WTC11 (cell line): Measurements from ENCODE around the gene UBQLN1. TPM values are rescaled to one million over a fixed set of nuclear protein-coding genes. Genes with fewer than 3 reads are reported as not detected.

Source experiments
- ATAC-seq: fragments of 200-7000 bp; cut with Tn5 transposase; 2 replicates; pipeline ENCODE4 v1.10.0; 2021; ENCODE audit warnings: mild to moderate bottlenecking, moderate library complexity
- CTCF ChIA-PET: fragments of 300-600 bp; sonication (Branson Sonifier 250); formaldehyde crosslinking; loops from one replicate; lab custom pipeline; 2021; ENCODE audit warnings: antibody characterized with exemption; lab: Charles Lee
- POLR2A ChIA-PET: fragments of 350-600 bp; sonication (Branson Sonifier 250); formaldehyde crosslinking; loops from one replicate; lab custom pipeline; 2021; ENCODE audit warnings: antibody characterized with exemption; lab: Charles Lee
- DNase-seq: peaks from one replicate; pipeline ENCODE4 v3.0.0; 2021; ENCODE audit warnings: low spot score
- H3K27ac Mint-ChIP-seq: 2 replicates; pipeline ENCODE4 v1.8.0; 2021; ENCODE audit warnings: mixed read lengths
- H3K27me3 Mint-ChIP-seq: 2 replicates; pipeline ENCODE4 v1.8.0; 2021; ENCODE audit warnings: low read depth, mild to moderate bottlenecking, moderate library complexity, mixed read lengths
- H3K36me3 Mint-ChIP-seq: 2 replicates; pipeline ENCODE4 v1.8.0; 2021; ENCODE audit warnings: mixed read lengths
- H3K4me1 Mint-ChIP-seq: 2 replicates; pipeline ENCODE4 v1.8.0; 2022; ENCODE audit warnings: mixed read lengths
- H3K4me3 Mint-ChIP-seq: 2 replicates; pipeline ENCODE4 v1.8.0; 2021; ENCODE audit warnings: mild to moderate bottlenecking, moderate library complexity, mixed read lengths
- H3K9me3 Mint-ChIP-seq: 2 replicates; pipeline ENCODE4 v1.8.0; 2021; ENCODE audit warnings: mixed read lengths
- CREB1 ChIP-seq: sonication (generic); formaldehyde crosslinking; IDR thresholded peaks from 2 replicates; pipeline ENCODE4 v1.8.0; 2023; ENCODE audit warnings: mild to moderate bottlenecking, missing genetic modification reagents
- ELF4 ChIP-seq: sonication (generic); formaldehyde crosslinking; IDR thresholded peaks from 2 replicates; pipeline ENCODE4 v1.8.1; 2022; ENCODE audit warnings: low read depth, mild to moderate bottlenecking, moderate library complexity, missing genetic modification reagents
- GABPB1 ChIP-seq: sonication (generic); formaldehyde crosslinking; IDR thresholded peaks from 2 replicates; pipeline ENCODE4 v1.8.1; 2023; ENCODE audit warnings: mild to moderate bottlenecking, missing genetic modification reagents
- NFE2L1 ChIP-seq: sonication (generic); formaldehyde crosslinking; IDR thresholded peaks from 2 replicates; pipeline ENCODE4 v1.8.1; 2023; ENCODE audit warnings: missing genetic modification reagents
- NFYB ChIP-seq: sonication (generic); formaldehyde crosslinking; conservative IDR thresholded peaks from 2 replicates; pipeline ENCODE4 v1.8.0; 2022; ENCODE audit warnings: low read depth, missing genetic modification reagents
- OVOL2 ChIP-seq: fragments of 250-450 bp; sonication (Bioruptor Pico); IDR thresholded peaks from 2 replicates; pipeline ENCODE4 v1.9.0; 2021; ENCODE audit warnings: mild to moderate bottlenecking, borderline replicate concordance
- ZNF121 ChIP-seq: sonication (generic); formaldehyde crosslinking; IDR thresholded peaks from 2 replicates; pipeline ENCODE4 v1.8.0; 2023; ENCODE audit warnings: missing genetic modification reagents
- ZNF396 ChIP-seq: fragments of 250-450 bp; sonication (Bioruptor Pico); IDR thresholded peaks from 2 replicates; pipeline ENCODE4 v1.8.0; 2021; ENCODE audit warnings: mild to moderate bottlenecking, moderate library complexity, borderline replicate concordance
- ZNF671 ChIP-seq: fragments of 250-450 bp; sonication (Bioruptor Pico); IDR thresholded peaks from 2 replicates; pipeline ENCODE4 v1.8.0; 2021; ENCODE audit warnings: mild to moderate bottlenecking
- total RNA-seq: library from RNA; stranded (reverse); gene quantifications from 3 replicates; pipeline ENCODE4 v1.2.3, GENCODE V29; 2021
- TF ChIP-seq, protein P1 (sequence below): fragments of 250-450 bp; sonication (Bioruptor Pico); IDR thresholded peaks from 2 replicates; pipeline ENCODE4 v1.9.0; 2021; ENCODE audit warnings: mild to moderate bottlenecking, borderline replicate concordance
- TF ChIP-seq, protein P2 (sequence below): sonication (generic); formaldehyde crosslinking; IDR thresholded peaks from 2 replicates; pipeline ENCODE4 v1.8.1; 2022; ENCODE audit warnings: mild to moderate bottlenecking, moderate library complexity, missing genetic modification reagents
- TF ChIP-seq, protein P3 (sequence below): sonication (generic); formaldehyde crosslinking; IDR thresholded peaks from 2 replicates; pipeline ENCODE4 v1.8.0; 2022; ENCODE audit warnings: mild to moderate bottlenecking, missing genetic modification reagents
- TF ChIP-seq, protein P4 (sequence below): sonication (generic); formaldehyde crosslinking; IDR thresholded peaks from 2 replicates; pipeline ENCODE4 v1.8.0; 2023; ENCODE audit warnings: missing genetic modification reagents, mild to moderate bottlenecking, borderline replicate concordance
- TF ChIP-seq, protein P5 (sequence below): fragments of 250-450 bp; sonication (Bioruptor Pico); IDR thresholded peaks from 2 replicates; pipeline ENCODE4 v1.8.0; 2021; ENCODE audit warnings: mild to moderate bottlenecking
- TF ChIP-seq, protein P6 (sequence below): sonication (generic); formaldehyde crosslinking; IDR thresholded peaks from 2 replicates; pipeline ENCODE4 v1.8.1; 2023; ENCODE audit warnings: mild to moderate bottlenecking, missing genetic modification reagents, moderate library complexity
- TF ChIP-seq, protein P7 (sequence below): fragments of 250-450 bp; sonication (Bioruptor Pico); IDR thresholded peaks from 2 replicates; pipeline ENCODE4 v1.9.0; 2021; ENCODE audit warnings: mild to moderate bottlenecking
- TF ChIP-seq, protein P8 (sequence below): sonication (generic); formaldehyde crosslinking; IDR thresholded peaks from 2 replicates; pipeline ENCODE4 v1.8.0; 2023; ENCODE audit warnings: missing genetic modification reagents

UBQLN1 gene
- total RNA-seq, 1 experiment from 2014 or later: 110 TPM

DNA sequence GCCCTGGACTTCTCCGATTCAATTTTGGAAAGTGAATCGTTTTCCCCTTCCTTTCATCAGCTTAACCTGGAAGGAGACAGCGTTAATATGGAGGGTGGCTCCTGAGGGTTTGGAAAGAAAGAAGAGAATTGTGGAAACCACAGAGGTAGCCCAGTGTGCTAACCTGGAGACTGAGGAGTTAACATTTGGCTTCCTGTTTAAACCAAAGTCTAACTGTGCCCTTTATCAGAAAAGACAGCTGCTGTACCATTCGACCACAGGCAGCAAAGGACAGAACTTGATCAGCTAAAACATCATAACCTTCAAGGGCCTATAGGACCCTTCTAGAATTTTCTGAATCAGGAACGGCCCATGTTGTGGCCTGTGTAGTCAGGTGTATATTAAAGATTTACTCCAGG, 84.1 kb downstream of the UBQLN1 start:
- DNase-seq (no peak), ATAC-seq (no peak; the same call in 1 of the 2 replicates)
- H3K4me3 Mint-ChIP-seq: peak overlapping the region; percentile 80
- CTCF ChIA-PET: interaction anchor here (1.2 to 2.1 kb wide), 2 partner anchors 26 to 289 kb away, joined by 5 to 15 read pairs; no protein-coding TSS in a partner anchor
- peaks cover 18% of the 10 kb centered on the region for H3K4me1 Mint-ChIP-seq
- H3K9me3 Mint-ChIP-seq: no peaks in the 10 kb centered on the region
- TF ChIP-seq, protein P1, sequence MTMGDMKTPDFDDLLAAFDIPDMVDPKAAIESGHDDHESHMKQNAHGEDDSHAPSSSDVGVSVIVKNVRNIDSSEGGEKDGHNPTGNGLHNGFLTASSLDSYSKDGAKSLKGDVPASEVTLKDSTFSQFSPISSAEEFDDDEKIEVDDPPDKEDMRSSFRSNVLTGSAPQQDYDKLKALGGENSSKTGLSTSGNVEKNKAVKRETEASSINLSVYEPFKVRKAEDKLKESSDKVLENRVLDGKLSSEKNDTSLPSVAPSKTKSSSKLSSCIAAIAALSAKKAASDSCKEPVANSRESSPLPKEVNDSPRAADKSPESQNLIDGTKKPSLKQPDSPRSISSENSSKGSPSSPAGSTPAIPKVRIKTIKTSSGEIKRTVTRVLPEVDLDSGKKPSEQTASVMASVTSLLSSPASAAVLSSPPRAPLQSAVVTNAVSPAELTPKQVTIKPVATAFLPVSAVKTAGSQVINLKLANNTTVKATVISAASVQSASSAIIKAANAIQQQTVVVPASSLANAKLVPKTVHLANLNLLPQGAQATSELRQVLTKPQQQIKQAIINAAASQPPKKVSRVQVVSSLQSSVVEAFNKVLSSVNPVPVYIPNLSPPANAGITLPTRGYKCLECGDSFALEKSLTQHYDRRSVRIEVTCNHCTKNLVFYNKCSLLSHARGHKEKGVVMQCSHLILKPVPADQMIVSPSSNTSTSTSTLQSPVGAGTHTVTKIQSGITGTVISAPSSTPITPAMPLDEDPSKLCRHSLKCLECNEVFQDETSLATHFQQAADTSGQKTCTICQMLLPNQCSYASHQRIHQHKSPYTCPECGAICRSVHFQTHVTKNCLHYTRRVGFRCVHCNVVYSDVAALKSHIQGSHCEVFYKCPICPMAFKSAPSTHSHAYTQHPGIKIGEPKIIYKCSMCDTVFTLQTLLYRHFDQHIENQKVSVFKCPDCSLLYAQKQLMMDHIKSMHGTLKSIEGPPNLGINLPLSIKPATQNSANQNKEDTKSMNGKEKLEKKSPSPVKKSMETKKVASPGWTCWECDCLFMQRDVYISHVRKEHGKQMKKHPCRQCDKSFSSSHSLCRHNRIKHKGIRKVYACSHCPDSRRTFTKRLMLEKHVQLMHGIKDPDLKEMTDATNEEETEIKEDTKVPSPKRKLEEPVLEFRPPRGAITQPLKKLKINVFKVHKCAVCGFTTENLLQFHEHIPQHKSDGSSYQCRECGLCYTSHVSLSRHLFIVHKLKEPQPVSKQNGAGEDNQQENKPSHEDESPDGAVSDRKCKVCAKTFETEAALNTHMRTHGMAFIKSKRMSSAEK (CRISPR knock-in tag): no peak
- TF ChIP-seq, all 79 proteins: peak for 0
- H3K36me3 Mint-ChIP-seq: no peaks in the 10 kb centered on the region
- peaks cover 8% of the 10 kb centered on the region for H3K27me3 Mint-ChIP-seq
- POLR2A ChIA-PET: interaction anchor here (1.5 kb wide), 1 partner anchor 297 kb away, joined by 3 read pairs; the partner anchor contains the start of gene KIF27
- H3K27ac Mint-ChIP-seq: no peak overlapping the region

DNA sequence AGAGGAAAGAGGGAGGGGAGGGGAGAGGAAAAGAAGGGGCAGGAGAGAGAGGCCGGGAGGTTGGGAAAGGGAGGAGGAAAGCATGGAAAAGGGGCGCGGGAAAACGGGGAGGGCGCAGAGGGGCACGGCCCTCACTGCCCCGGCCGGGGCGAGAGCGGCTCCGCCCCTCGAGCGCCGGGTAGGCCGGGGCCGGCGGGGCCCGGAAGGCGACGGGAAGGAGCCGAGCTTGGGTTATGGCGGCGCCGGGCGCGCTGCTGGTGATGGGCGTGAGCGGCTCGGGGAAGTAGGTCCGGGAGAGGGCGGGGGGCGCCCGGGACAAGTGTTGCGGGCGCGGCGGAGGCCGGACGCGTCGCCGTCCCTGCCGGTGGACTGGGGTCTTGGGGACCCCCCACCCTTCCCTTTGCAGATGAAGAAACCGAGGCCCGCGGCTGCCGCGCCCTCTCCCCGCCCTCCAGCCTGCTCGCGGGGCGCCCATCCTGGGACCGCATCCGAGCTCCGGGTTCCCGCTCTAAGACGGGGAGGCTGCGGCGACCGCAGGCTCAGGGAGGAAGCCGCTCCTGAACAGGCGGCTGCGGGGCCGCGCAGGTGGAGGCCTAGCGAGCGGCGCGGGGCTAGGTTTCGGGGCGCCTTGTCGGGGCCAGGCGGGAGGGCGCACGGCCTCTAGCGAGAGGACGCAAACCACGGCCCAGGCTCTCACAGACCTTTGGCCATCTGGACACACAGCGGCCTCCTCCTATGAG, 84.6 kb downstream of the UBQLN1 start, which contains the start of gene IDNK:
Gene IDNK, plus strand, starts transcription at position 205 of the 740 bp plus-strand sequence. Its CDS starts 29 bp downstream, at position 234.
- H3K27ac Mint-ChIP-seq: no peak within 1 kb of the TSS
- peaks cover 8% of the 10 kb centered on the region for H3K27me3 Mint-ChIP-seq
- peak within 1 kb of the TSS; percentile 80 for H3K4me3 Mint-ChIP-seq
- DNase-seq (peak; percentile 69), ATAC-seq (peak; percentile 83)
- ChIA-PET CTCF (interaction anchor here (0.7 to 2.1 kb wide), 5 partner anchors 22 to 403 kb away, joined by 3 to 15 read pairs (median 4); no protein-coding TSS in a partner anchor), POLR2A (interaction anchor here (1.0 to 1.5 kb wide), 2 partner anchors 85 to 298 kb away, joined by 3 to 4 read pairs; partner anchors contain the start of genes KIF27 and UBQLN1)
- H3K36me3 Mint-ChIP-seq: no peaks in the 10 kb centered on the region
- H3K9me3 Mint-ChIP-seq: no peaks in the 10 kb centered on the region
- H3K4me1 Mint-ChIP-seq: peaks cover 17% of the 10 kb centered on the region
- TF ChIP-seq, protein P2, sequence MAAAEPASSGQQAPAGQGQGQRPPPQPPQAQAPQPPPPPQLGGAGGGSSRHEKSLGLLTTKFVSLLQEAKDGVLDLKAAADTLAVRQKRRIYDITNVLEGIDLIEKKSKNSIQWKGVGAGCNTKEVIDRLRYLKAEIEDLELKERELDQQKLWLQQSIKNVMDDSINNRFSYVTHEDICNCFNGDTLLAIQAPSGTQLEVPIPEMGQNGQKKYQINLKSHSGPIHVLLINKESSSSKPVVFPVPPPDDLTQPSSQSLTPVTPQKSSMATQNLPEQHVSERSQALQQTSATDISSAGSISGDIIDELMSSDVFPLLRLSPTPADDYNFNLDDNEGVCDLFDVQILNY (CRISPR knock-in tag): 0 out of 2 replicates have a peak, but pooled peaks have one; percentile 26
- TF ChIP-seq, protein P3, sequence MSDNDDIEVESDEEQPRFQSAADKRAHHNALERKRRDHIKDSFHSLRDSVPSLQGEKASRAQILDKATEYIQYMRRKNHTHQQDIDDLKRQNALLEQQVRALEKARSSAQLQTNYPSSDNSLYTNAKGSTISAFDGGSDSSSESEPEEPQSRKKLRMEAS (CRISPR knock-in tag): peak; percentile 69; the same call in 1 of the 2 replicates
- TF ChIP-seq, protein P4, sequence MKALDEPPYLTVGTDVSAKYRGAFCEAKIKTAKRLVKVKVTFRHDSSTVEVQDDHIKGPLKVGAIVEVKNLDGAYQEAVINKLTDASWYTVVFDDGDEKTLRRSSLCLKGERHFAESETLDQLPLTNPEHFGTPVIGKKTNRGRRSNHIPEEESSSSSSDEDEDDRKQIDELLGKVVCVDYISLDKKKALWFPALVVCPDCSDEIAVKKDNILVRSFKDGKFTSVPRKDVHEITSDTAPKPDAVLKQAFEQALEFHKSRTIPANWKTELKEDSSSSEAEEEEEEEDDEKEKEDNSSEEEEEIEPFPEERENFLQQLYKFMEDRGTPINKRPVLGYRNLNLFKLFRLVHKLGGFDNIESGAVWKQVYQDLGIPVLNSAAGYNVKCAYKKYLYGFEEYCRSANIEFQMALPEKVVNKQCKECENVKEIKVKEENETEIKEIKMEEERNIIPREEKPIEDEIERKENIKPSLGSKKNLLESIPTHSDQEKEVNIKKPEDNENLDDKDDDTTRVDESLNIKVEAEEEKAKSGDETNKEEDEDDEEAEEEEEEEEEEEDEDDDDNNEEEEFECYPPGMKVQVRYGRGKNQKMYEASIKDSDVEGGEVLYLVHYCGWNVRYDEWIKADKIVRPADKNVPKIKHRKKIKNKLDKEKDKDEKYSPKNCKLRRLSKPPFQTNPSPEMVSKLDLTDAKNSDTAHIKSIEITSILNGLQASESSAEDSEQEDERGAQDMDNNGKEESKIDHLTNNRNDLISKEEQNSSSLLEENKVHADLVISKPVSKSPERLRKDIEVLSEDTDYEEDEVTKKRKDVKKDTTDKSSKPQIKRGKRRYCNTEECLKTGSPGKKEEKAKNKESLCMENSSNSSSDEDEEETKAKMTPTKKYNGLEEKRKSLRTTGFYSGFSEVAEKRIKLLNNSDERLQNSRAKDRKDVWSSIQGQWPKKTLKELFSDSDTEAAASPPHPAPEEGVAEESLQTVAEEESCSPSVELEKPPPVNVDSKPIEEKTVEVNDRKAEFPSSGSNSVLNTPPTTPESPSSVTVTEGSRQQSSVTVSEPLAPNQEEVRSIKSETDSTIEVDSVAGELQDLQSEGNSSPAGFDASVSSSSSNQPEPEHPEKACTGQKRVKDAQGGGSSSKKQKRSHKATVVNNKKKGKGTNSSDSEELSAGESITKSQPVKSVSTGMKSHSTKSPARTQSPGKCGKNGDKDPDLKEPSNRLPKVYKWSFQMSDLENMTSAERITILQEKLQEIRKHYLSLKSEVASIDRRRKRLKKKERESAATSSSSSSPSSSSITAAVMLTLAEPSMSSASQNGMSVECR (CRISPR knock-in tag): no peak
- TF ChIP-seq ZNF121 (CRISPR knock-in tag): no peak
- TF ChIP-seq NFYB: no peak
- TF ChIP-seq, protein P5, sequence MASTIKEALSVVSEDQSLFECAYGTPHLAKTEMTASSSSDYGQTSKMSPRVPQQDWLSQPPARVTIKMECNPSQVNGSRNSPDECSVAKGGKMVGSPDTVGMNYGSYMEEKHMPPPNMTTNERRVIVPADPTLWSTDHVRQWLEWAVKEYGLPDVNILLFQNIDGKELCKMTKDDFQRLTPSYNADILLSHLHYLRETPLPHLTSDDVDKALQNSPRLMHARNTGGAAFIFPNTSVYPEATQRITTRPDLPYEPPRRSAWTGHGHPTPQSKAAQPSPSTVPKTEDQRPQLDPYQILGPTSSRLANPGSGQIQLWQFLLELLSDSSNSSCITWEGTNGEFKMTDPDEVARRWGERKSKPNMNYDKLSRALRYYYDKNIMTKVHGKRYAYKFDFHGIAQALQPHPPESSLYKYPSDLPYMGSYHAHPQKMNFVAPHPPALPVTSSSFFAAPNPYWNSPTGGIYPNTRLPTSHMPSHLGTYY (CRISPR knock-in tag): no peak
- TF ChIP-seq CREB1: no peak
- TF ChIP-seq, protein P6, sequence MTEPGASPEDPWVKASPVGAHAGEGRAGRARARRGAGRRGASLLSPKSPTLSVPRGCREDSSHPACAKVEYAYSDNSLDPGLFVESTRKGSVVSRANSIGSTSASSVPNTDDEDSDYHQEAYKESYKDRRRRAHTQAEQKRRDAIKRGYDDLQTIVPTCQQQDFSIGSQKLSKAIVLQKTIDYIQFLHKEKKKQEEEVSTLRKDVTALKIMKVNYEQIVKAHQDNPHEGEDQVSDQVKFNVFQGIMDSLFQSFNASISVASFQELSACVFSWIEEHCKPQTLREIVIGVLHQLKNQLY (CRISPR knock-in tag): no peak
- TF ChIP-seq GABPB1 (CRISPR knock-in tag): no peak
- 0 out of 2 replicates have a peak, but pooled peaks have one; percentile 66 for TF ChIP-seq ELF4 (CRISPR knock-in tag)
- TF ChIP-seq OVOL2: no peak
- peak; percentile 60; the same call in 1 of the 2 replicates for TF ChIP-seq NFE2L1 (CRISPR knock-in tag)
- TF ChIP-seq, protein P7, sequence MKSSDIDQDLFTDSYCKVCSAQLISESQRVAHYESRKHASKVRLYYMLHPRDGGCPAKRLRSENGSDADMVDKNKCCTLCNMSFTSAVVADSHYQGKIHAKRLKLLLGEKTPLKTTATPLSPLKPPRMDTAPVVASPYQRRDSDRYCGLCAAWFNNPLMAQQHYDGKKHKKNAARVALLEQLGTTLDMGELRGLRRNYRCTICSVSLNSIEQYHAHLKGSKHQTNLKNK (CRISPR knock-in tag): no peak
- TF ChIP-seq, protein P8, sequence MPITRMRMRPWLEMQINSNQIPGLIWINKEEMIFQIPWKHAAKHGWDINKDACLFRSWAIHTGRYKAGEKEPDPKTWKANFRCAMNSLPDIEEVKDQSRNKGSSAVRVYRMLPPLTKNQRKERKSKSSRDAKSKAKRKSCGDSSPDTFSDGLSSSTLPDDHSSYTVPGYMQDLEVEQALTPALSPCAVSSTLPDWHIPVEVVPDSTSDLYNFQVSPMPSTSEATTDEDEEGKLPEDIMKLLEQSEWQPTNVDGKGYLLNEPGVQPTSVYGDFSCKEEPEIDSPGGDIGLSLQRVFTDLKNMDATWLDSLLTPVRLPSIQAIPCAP (CRISPR knock-in tag): peak; percentile 63; the same call in 1 of the 2 replicates
- no peak for TF ChIP-seq ZNF671 (CRISPR knock-in tag)
- TF ChIP-seq ZNF396 (CRISPR knock-in tag): no peak
